GM18909 (cell line): ENCODE results near the gene AGPAT3.

Source experiments
- ATAC-seq: cut with Tn5 transposase; IDR thresholded peaks from one replicate; pipeline ENCODE4 v1.9.1; 2021; ENCODE audit warnings: mild to moderate bottlenecking; ENCODE audit not compliant: unreplicated experiment, poor library complexity

The AGPAT3 gene

GRCh38 chr21:43918385-43918947 lies 53.4 kb downstream of the AGPAT3 start:
- no peak for ATAC-seq

DNA sequence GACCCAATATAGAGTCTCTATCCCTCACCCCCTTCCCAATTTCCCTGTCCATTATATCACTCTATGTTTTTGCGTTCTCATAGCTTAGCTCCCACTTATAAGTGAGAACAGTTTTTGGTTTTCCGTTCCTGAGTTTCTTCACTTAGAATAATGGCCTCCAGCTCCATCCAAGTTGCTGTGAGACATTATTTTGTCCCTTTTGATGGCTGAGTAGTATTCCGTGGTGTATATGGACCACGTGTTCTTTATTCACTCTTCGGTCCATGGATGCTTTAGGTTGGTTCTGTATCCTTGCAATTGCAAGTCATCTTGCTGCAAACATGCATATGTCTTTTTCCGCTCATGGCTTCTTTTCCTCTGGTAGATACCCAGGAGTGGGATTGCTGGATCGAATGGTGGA lies 54.3 kb downstream of the AGPAT3 start:
- no peak for ATAC-seq

DNA sequence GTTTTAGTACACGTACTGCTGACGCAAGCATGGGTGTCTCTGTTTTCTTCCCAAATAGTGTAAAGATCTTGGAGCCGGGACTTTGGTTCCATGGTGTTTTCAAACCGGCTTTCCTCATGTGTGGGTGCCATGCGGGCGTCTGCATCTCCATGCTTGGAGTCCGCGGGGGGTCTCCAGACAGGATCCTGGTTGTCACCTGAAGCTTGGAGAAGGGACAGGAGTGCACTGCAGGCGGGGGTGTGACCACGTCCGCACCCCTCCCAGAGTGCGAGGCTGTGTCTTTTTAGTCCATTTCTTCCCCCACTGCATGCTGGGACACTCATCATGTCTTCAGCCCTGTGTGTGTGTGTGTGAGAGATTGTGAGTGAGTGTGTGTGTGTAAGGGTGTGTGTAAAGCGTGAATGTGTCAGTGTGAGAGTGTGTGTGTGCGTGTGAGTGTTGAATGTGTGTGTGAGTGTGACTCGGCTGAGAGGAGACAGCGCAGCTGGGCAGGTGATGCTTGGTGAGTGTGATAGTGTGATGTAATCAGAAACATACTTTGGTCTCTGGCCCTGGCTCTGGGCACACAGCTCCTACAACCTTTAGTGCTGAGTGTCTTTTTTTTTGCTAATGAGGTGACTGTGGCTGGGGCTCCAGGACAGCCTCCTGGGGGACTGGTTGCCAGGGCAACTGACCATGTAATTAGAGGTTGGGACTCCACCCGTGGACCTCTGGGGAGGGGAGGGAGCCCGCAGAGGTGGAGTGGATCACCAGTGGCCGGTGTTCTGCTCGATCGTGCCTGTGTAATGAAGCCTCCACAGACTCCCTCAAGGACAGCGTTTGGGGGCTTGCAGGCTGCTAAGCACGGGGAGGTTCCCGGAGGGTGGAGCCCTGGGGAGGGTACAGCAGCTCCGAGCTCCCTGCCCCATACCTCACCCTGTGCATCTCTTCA lies 55.1 kb downstream of the AGPAT3 start:
- ATAC-seq, result no peak

DNA sequence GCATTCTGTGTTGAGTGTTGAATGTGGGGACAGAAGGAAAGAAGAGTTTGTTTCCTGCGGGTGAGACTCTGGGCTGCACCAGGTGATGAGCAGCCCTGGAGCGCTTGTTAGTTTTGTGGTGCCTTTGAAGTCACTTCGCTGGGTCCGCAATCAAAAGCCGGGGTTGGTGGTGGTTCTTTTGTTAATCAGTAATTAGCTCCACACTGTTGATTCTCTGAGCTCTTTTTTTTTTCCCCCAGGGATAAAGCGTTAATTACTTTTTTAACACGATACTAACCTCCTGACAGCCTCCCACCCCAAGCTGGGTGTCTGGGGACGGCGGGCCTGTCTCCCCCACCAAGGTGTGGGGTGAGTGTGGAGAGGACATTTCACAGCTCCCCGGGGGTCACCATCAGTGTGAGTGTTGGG lies 56.6 kb downstream of the AGPAT3 start:
- no peak for ATAC-seq

- no peak for ATAC-seq
These were observed 57.2 kb downstream of the AGPAT3 start for GRCh38 chr21:43921979-43922945.

- ATAC-seq, result no peak
These were observed 57.9 kb downstream of the AGPAT3 start for GRCh38 chr21:43922949-43923348.

- no peak for ATAC-seq
These were observed 58.4 kb downstream of the AGPAT3 start for GRCh38 chr21:43923391-43923790.

GRCh38 chr21:43924421-43925095 lies 59.5 kb downstream of the AGPAT3 start:
- ATAC-seq, result no peak

DNA sequence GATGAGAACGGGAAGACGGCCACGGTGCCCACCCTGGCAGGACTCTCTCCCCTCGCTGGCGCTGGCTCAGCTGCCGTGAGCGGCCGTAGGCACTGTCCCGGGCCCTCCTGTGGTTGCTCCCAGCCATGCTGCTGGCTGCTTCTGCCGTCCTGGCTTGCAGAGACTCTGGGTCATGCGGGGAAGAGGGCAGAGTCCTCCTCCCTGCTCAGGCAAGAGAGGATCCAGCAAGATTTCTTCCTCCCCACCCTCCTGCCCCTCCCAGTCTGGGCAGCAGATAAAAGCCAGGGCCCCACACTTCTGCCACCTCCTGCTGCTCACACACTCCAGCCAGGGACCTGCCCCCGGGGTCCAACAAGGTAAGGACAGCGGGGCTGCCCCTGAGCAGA lies 60.1 kb downstream of the AGPAT3 start:
- ATAC-seq, result no peak

DNA sequence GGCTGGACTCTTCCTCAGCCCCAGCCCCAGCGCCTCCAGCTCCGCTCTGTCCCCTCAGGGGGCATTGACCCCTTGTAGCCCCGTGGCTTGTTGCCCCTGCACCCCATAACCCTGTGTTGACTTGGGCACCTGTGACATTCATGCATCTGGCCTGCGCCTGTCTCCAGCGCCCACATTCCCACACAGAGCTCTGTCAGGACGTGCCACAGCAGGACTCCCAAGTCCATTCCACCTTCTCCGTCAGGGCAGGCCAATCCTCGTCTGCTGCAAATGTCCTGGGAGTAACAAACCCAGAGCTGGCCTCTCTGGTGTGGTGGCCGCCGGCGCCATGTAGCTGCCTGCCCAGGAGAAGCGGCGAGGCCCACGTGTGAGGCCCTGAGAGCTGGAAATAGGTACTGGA lies 60.6 kb downstream of the AGPAT3 start:
- no peak for ATAC-seq

GRCh38 chr21:43926196-43926595 lies 61.2 kb downstream of the AGPAT3 start:
- ATAC-seq, result no peak

GRCh38 chr21:43927591-43928221 lies 62.7 kb downstream of the AGPAT3 start:
- no peak for ATAC-seq

GRCh38 chr21:43928222-43929125 lies 63.5 kb downstream of the AGPAT3 start:
- no peak for ATAC-seq

- no peak for ATAC-seq
These were observed 64.4 kb downstream of the AGPAT3 start for GRCh38 chr21:43929217-43929971.

- ATAC-seq, result no peak
These were observed 65.2 kb downstream of the AGPAT3 start for GRCh38 chr21:43930074-43930847.

- ATAC-seq, result no peak
These were observed 65.9 kb downstream of the AGPAT3 start for GRCh38 chr21:43930848-43931375.

- ATAC-seq, result no peak
These were observed 66.5 kb downstream of the AGPAT3 start for GRCh38 chr21:43931489-43931888.
